ENCODE results near the gene VAX1.

DNA sequence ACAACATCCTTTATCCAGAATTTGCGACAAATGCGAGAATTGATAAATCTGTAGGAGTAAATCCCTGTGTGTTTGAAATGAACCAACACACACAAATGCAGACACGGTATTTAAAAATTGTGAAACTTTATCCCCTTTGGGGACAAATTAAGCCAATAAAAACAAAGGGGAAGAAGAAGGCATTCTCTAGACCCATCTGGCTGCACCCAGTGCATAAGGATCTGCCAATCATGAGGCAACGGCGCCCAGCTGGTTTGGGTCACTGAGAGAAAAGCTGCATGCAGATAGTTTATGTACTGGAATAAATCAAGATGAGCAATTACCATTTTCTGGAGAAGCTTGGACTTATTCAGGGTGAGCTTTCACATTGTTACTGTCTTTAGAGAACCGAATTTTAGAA, 45.7 kb downstream of the VAX1 start:
- TF ChIP-seq YY1 (IDR thresholded peaks at IDR 0.05; ENCODE audit: insufficient read depth, insufficient read length) (no peak), ZNF274 (IDR thresholded peaks at IDR 0.05; ENCODE audit: low read depth, low read length) (no peak), SUZ12 (IDR thresholded peaks at IDR 0.05; ENCODE audit: extremely low read depth, insufficient read depth, insufficient read length) (no peak)
